ENCODE results near the gene PFN3.
"Not testable (repeated sequence)": the region's sequence is repeated elsewhere in the genome, so short reads cannot be mapped to it uniquely, and the experiment has no call there.

Gene PFN3

GRCh38 chr5:177390363-177391300, 9.8 kb downstream of the PFN3 start:
- peak; percentile 92 for DNase-seq

- peak; percentile 93 for DNase-seq
These were observed 11.0 kb downstream of the PFN3 start for GRCh38 chr5:177389241-177390169.

DNA sequence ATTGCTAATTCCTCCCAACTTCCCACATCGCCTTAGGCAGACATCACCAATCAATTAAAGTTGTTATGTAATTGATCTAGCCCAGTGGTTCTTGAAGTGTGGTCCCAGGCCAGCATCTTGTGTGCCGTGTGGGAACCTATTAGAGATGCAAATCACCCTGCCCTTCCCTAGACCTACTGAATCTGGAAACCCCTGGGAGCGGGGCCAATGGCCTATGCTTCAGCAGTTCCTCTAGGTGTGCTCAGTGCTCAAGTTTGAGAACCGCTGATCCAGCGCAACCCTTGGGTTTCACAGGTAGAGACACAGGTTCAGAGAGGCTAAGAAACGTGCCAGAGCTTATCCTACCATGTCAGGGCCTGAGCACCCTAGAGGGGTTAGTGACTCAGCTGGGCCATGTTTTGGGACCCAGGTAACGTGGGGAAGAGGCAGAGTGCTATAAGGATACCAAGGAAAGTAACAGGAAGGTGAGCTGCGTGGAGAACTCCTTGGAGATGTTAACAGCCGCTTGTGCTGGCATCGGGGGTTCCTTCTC, 11.9 kb downstream of the PFN3 start:
- DNase-seq, result no peak

DNA sequence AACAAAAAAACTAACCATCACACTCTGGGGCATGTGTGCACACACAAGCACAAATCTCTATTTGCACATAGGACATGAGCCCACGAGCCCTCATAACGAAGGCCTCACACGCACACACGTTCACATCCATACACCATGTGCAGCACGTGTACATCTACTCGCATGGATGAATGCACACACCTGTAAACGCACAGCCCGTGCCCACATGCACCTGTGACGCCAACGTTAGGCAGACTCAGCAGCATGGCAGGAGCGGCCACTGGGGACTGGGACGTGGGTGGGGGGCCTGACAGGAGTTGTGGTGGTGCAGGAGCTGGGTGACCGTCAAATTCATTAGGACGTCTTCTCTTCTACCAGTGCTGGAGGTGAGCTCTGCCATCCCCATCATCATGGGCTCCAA, 13.1 kb downstream of the PFN3 start:
- DNase-seq, result no peak

DNA sequence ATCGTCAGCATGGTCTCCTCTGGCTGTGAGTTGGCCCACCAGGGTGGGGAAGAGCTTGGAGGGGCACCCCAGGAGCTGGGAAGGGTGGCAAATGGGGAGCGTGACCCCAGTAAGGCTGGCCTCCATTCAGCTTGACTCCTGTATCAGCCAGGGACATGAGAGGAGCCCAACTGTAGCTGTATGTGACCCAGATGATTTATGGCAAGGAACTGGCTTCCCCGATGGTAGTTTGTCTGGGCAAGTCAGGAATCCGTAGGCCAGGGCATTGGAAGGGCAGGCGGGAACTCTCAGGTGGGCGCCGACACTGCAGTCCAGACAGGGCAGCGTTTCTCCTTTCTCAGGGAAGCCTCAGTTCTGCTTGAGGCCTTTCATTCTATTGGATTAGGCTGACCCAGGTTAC, 13.9 kb downstream of the PFN3 start:
- DNase-seq, result no peak

DNA sequence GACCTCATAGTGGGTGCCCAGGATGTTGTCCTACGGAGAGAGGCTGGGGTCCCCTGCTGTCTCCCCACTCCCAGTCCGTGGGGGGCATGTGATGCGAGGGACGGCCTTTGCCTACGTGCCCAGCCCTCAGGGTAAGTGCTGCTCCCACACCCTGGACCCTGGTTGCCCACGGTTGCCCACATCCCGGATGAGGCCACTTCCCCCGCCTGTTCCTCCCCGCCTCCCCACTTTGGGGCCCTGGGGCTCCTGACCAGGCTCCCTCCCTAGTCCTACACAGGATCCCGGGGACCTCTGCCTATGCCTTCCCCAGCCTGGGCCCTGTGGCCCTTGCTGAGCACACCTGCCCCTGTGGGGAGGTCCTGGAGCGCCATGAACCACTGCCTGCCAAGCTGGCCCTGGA, 14.7 kb downstream of the PFN3 start:
- DNase-seq, result no peak

GRCh38 chr5:177384134-177384533, 16.3 kb downstream of the PFN3 start, which contains the start of gene SLC34A1:
Gene SLC34A1 (plus strand): TSS chr5:177384434. CDS start chr5:177385742, 1,308 bp downstream.
- no peak for DNase-seq

GRCh38 chr5:177383181-177383580, 17.3 kb downstream of the PFN3 start:
- DNase-seq, result no peak

DNA sequence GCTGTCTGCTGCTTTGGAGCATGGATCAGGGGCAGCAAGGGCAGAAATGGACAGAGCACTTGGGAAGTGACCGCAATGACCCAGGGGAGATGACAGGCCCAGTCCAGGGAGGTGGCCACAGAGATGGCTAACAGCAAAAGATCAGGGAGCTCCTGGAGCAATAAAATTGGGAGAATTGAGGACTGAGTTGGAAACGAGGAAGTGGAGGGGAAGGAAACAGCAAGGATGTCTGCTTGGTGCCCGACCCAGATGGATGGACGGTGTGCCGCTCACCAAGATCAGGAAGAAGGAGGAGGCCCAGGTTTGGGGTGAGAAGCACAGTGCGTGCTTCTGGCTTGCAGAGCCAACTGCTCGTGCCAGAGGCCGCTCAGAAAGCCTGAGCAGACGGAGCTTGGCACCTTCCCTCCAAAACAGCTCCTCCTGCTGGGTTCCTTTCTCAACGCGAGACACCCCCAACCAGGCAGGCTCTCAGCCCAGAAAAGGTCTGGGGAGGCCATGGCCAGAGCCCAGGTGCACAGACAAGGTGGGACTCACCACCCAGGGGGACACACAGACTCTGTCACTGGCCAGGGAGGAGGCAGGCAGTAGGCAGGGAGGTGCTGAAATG, 17.9 kb downstream of the PFN3 start:
- DNase-seq, result no peak

DNA sequence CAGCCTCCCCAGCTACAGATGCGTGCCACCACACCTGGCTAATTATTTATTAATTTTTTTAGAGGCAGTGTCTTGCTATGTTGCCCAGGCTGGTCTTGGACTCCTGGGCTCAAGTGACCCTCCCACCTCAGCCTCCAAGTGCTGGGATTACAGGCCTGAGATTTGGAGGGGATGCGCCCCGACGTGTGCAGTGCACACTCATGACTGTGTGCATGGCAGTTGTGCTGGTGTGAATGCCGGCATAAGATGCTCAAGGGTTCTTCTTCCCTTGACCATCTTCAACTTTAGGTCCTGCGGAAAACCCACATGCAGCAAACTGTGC, 19.7 kb downstream of the PFN3 start:
- no peak for DNase-seq

GRCh38 chr5:177378884-177379883, 21.3 kb downstream of the PFN3 start:
- peak; percentile 68 for DNase-seq

- no peak for DNase-seq
These were observed 22.3 kb downstream of the PFN3 start for GRCh38 chr5:177377851-177378776.

DNA sequence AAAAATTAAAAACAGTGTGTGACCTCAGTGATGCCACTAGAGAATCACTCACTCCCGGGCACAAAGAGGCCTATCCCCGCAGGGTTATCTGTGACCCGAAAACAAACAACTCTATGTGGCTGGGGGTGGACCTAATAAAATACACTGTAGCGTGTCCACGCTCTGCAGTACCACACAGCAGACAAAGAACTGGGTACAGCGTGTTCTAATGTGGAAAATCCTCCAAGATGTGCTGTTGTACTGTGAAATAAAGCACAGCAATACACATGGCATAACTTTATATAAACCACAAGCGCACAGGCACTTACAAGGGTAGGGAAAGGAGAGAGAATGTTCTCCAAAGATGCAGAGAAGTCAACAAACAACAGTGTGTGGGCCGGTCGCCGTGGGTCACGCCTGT, 24.4 kb downstream of the PFN3 start:
- DNase-seq, result no peak

- not testable (repeated sequence) for DNase-seq
These were observed 24.9 kb downstream of the PFN3 start for GRCh38 chr5:177375516-177375915.

DNA sequence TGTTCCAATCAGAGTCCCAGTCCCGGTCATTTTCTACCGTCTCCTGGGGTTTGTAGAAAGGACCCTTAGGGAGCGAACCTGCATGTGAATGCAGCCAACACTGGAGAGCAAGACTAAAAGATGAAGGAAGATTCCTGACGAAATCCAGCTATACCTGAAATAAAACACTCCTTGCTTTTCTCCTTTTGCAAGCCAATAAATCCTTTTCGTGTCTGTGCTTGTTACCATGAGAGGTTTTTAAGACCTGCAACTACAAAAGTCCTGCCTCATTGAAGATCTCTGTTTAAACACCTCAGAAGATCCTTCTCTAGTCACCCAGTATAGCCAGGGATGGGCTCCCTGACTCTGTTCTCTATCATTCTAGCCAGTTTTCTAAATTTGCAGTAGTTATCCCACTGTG, 26.2 kb downstream of the PFN3 start:
- no peak for DNase-seq

- no peak for DNase-seq
These were observed 26.7 kb downstream of the PFN3 start for GRCh38 chr5:177373806-177374205.

DNA sequence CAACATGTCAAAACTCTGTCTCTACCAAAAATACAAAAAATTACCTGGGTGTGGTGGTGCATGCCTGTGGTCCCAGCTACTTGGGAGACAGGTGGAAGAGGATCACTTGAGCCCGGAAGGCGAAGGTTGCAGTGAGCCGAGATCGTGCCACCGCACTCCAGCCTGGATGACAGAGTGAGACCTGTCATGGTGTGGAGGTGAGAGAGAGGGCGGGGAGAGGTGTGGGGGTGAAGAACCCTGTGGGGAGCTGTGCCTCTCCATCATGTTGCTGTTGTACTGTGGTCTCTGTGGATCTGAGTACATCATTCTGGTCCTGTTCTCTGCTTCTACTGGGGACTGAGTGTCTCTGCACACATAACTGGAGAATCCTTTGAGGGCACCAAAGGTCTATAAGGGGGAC, 27.6 kb downstream of the PFN3 start:
- DNase-seq, result no peak

DNA sequence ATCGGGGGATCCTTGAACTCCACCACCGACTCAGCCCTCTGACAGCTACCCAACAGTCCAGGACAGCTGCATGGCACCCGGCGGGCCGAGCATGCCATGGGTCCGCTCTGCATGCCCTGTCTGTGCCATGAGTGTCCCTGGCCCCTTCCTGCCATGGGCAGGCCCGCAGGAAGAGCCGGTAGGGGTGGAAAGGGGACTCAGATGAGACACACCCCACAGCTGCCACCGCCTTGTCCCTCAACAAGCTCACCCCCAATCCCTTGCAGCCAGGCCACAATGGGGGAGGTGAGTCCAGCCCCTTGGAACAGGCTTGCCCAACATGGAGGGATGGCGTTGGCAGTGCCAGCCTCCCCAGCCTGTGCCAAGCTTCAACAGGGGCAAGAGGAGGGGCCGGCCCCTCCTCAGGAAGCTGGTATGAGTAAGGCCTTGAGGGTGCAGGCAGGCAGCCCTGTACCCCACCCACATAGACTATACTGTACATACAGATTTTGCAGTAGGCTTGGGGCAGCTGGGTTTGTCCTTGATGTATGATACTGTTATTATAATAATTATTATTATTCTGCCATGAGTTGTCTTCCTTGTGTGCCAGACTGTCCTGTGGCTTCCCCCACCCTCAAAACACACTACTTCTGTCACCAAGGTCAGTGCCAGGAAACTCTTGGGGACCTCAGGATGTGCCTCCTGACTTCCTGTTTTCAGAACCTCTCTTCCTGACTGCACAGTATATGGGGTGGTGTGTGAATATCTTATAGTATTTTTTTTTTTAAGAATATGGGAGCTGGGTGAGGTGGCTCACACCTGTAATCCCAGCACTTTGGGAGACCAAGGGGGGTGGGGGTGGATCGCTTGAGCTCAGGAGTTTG, 28.2 kb downstream of the PFN3 start:
- DNase-seq, result no peak

Measured in islet precursor cell (in vitro differentiated cells).